Measurements from ENCODE around the gene BIRC5. TPM values are rescaled to one million over a fixed set of nuclear protein-coding genes. Genes with fewer than 3 reads are reported as not detected.
A peak's percentile ranks its signal among the peaks of the same experiment; 100 is the strongest.

Gene BIRC5
- total RNA-seq, 4 donors from 2014 or later, result 0.27 to 1.6 TPM; not detected in 2

- WGBS, 2 donors (ENCODE audit: low coverage in 1 of 2), result no CpG with 5 or more reads among the region's 16 CpGs
- TF ChIP-seq POLR2A (IDR thresholded peaks at IDR 0.05) (no peak), POLR2AphosphoS5 (IDR thresholded peaks at IDR 0.05) (no peak), CTCF (IDR thresholded peaks at IDR 0.05) (no peak), EP300 (IDR thresholded peaks at IDR 0.05) (no peak)
- Histone ChIP-seq H3K27ac (peak overlapping the region in 1 of 4 donors; percentile 25), H3K9me3 (no peaks in the 10 kb centered on the region), H3K27me3 (peaks cover 16% of the 10 kb centered on the region), H3K4me3 (no peak overlapping the region), H3K36me3 (no peaks in the 10 kb centered on the region), H3K4me1 (peaks cover 0 to 33% (median 8%) of the 10 kb centered on the region in 3 donors)
- ATAC-seq, result no peak
Measured at GRCh38 chr17:78249074-78249817, 35.2 kb downstream of the BIRC5 start.

- TF ChIP-seq POLR2AphosphoS5 (IDR thresholded peaks at IDR 0.05), result no peak
- no peak for TF ChIP-seq EP300 (IDR thresholded peaks at IDR 0.05)
- no peak for TF ChIP-seq CTCF (IDR thresholded peaks at IDR 0.05)
- Histone ChIP-seq H3K9me3 (no peaks in the 10 kb centered on the region), H3K36me3 (no peaks in the 10 kb centered on the region), H3K4me1 (peaks cover 0 to 38% (median 8%) of the 10 kb centered on the region in 3 donors), H3K27ac (no peak overlapping the region), H3K4me3 (no peak overlapping the region), H3K27me3 (peaks cover 16% of the 10 kb centered on the region)
- 47 to 69% methylated on average over 5 to 10 of the region's 20 CpGs for WGBS, 2 donors (ENCODE audit: low coverage in 1 of 2)
- ATAC-seq, result no peak
Measured at GRCh38 chr17:78249818-78250806, 36.1 kb downstream of the BIRC5 start.

- ATAC-seq, result peak; percentile 80
- H3K27ac ChIP-seq, result no peak overlapping the region
- TF ChIP-seq CTCF (IDR thresholded peaks at IDR 0.05) (peak in 3 of 4 experiments; percentile 98 to 100 (median 99)), POLR2A (IDR thresholded peaks at IDR 0.05) (no peak), EP300 (IDR thresholded peaks at IDR 0.05) (no peak), POLR2AphosphoS5 (IDR thresholded peaks at IDR 0.05) (peak; percentile 44)
Measured at GRCh38 chr17:78250891-78251772, 37.1 kb downstream of the BIRC5 start.

DNA sequence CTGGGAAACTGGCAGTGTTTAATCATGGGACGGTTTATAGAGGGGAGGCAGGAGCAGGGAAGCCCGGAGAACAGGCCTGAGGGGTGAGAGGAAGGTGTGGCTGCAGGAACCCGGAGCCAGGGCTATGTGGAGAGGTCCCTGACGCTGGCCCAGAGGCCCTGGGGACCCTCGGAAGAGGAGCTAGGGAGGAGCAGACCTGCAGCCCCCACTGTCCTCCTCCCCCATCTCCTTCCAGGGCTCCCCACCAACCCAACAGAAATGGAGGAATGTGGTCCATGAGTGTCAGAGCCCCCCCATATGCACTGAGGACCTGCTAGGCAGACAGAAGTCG, 37.7 kb downstream of the BIRC5 start:
- H3K36me3 ChIP-seq, result no peaks in the 10 kb centered on the region
- no peak overlapping the region for H3K27ac ChIP-seq
- TF ChIP-seq POLR2AphosphoS5 (IDR thresholded peaks at IDR 0.05), result no peak
- no peak for TF ChIP-seq EP300 (IDR thresholded peaks at IDR 0.05)
- no peak for TF ChIP-seq CTCF (IDR thresholded peaks at IDR 0.05)
- no peak for TF ChIP-seq POLR2A (IDR thresholded peaks at IDR 0.05)
- H3K9me3 ChIP-seq, result no peaks in the 10 kb centered on the region
- H3K4me1 ChIP-seq, result peaks cover 0 to 38% (median 8%) of the 10 kb centered on the region in 3 donors
- no peak for ATAC-seq
- WGBS, 2 donors (ENCODE audit: low coverage in 1 of 2), result 53% methylated on average over 2 of the region's 6 CpGs; no CpG with 5 or more reads in 1 of the 2 donors
- H3K4me3 ChIP-seq, result no peak overlapping the region
- peaks cover 16% of the 10 kb centered on the region for H3K27me3 ChIP-seq

More at GRCh38 chr17:78250891-78251772, 37.1 kb downstream of the BIRC5 start:
- H3K4me1 ChIP-seq, result peaks cover 0 to 38% (median 8%) of the 10 kb centered on the region in 3 donors
- no peaks in the 10 kb centered on the region for H3K36me3 ChIP-seq
- no peak overlapping the region for H3K4me3 ChIP-seq
- H3K9me3 ChIP-seq, result no peaks in the 10 kb centered on the region
- WGBS, 2 donors (ENCODE audit: low coverage in 1 of 2), result 81% methylated on average over 3 of the region's 27 CpGs; no CpG with 5 or more reads in 1 of the 2 donors
- H3K27me3 ChIP-seq, result peaks cover 16% of the 10 kb centered on the region

All from gastroesophageal sphincter (tissue), 4 donors.